CD4-positive, alpha-beta T cell treated with Interleukin-17A for 4 hours (primary cell): ENCODE data around the gene SLC35G2.
"Not testable (repeated sequence)": the region's sequence is repeated elsewhere in the genome, so short reads cannot be mapped to it uniquely, and the experiment has no call there.

Experiments
- DNase-seq: peaks from one replicate; pipeline ENCODE4 v3.0.0-alpha.2; 2020; ENCODE audit warnings: mixed read lengths

SLC35G2 gene

DNA sequence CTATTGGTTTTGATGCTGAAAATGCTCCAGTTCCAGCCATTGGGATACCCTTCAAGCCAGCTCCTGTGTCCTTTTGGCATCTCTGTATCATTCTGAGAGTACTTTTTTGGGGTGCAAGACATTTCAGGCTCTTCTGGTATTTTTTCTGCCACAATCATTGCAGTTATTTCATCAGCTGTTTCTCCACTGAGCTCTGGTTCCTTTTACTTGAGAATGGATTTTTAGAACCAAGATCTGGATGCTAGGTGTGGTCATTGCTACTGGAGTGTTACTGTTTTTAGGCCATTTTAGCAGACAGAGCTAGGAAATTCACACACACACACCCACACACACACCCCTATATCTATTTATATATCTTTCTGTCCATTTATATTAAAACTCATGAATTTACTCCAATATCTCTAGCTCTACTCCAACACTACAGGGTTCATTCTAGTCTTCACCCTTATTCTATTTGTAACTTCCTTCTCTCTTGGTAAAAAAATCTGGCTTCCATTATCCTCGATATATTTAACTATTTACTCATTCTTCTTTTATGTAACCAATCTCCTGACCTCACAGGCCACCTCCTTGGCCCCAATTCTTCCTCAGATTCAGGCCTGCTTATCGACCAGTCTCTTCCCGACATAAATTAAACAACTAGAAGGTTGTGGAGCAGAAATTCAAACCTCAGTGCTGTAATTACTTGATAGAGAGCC lies 17.0 kb downstream of the SLC35G2 start:
- DNase-seq: no peak

DNA sequence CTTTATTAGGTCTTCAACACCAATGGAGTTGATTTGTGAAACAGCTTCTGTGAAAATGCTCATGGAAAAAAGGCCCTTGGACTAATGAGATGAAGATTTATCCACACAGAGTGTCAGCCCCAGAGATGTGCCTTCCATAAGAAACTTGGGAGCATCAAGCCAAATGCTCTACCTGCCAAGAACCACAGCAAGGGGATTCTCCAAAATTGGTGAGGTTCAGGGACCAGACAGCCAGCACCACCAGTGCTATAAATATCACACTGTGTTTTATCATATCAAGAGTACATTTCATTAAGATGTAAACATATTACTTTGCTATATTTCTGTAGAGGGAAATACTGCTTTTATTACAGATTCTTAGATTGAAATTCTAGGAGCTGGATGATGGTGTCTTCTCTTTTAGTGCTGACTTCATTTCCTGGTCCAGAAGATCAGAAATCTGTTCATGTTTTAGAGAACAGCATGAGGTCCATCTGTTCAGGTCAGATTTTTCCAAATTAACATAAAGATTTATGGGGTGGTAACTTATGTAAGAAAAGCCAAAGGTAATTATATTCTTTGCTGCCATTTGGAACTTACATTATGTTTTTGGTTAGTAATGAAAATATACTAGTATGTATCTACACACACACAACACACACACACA lies 17.7 kb downstream of the SLC35G2 start:
- DNase-seq: no peak

DNA sequence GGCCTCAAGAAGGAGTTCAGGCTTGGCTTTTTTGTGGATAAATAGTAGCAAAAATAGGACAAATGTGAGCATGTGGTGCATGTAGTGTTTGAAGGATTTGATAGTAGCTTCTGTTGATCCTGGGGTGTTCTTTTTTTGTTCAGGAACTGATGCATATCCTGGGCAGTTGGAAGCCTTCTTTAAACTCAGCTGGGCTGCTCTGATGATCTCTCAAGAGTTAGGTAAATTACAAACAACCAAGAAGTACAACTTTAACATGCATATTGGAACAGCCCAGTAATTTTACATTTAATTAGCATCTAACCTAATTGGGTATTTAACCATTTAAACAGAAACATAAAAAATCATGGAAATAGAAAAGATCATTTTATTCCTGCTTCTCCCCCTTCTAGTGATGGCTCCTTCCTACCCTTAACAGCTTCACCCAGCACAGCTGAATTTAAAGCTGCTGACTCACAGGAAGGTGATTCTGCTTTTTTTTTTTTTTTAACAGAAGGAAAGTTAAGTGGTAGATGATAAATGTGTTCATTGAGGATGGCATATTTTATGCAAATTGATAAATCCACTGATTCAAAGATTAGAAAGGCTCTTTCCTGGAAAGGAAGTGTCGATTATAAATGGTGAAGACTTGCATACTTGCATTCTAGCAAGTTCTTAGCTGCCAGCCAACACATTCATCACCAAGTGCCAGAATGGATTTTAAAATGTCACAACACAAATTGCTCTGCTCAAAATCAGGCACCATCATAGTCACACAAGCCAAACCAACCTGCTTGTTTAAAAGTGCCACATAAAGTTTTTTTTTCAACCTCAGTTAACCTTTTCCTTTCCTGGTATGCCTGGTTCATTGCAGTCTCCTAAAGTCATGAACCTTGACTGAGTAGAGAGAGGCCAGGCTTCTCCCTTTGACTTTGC lies 20.0 kb downstream of the SLC35G2 start:
- DNase-seq: no peak

DNA sequence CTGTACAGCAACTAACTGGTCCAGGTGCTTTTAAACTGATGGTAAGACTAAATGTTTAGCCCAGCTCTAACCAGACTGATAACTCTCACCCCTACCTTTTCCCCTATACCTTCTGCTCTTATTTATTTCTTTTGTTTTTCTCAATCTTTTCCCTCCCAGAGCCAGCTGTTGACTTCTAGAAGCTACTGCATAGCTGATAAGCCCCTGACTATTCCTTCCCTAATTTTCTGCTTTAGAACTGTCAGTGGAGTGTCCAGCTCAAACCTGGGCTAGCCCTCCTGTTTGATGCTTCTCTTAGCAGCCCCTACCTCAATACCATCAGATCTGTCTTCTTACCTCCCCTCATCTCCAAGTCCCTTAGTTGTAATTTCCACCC lies 20.6 kb downstream of the SLC35G2 start:
- DNase-seq: no peak

DNA sequence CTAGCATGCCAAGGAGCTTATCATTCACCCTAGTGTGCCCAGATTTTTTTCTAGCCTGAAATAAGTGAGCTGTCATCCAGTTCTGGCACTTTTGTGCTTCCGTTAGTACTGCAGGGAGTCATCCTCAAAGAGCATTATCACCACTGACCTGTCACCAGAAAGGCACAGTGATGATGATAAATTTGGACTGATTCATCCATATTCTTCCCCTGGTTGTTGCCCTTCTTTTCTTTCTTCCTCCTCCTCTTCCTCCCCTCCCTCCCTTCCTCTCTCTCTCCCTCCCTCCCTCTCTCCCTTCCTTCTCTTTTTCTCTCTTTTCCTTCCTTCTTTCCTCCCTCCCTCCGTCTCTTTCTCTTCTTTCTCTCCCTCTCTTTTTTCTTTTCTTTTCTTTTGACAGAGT lies 21.3 kb downstream of the SLC35G2 start:
- no peak for DNase-seq

DNA sequence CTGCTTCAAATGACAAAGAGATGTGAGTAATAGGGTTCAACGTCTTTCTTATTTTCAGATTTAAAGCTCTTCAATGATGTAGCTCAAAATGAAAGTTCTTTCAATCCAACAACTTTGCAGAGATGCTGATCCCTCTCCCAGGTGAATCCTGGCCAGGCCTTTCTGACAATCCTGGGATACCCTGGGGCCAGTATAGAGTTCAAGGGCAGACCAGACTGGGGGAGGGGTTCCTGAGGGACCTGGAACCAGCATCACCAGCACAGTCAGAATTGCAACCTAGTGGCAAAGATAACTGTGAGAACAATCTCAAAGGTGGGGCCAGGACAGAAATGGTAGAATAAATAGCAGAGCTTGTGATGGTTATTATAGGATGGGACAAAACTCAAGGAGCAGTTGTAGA lies 23.4 kb downstream of the SLC35G2 start:
- no peak for DNase-seq

DNA sequence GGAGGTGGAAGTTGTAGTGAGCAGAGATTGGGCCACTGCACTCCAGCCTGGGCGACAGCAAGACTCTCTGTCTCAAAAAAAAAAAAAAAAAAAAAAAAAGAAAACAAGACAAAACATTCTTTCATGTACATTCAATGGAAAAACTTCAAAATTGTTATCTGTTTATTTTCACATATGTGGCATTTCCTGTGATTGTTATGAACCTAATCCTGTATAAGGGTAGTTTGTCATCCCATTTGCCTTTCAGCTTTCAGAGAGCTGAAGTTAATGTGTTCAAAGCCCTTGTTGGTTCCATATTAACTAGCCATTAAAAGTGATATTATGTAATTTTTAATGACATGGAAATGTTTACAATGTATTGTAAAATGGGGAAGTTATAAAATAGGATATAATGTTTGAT lies 25.8 kb downstream of the SLC35G2 start:
- no peak for DNase-seq

DNA sequence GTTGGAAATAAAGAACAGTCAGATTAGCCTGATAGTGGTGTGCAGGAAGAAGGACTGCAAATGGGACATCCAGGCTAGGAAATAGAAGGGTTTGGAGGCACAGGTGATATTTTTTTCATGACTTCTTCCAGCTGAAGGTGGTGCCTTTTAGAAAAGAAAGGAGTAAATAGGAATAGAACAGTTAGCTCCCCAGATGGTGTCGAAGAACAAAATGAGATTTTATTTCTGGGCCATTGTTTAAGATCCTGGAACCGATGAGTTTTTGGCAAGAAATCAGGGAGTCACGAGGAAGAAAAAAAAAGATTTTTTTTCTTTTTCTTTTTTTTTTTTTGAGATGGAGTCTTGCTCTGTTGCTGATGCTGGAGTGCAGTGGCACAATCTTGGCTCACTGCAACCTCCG lies 33.3 kb downstream of the SLC35G2 start:
- no peak for DNase-seq

DNA sequence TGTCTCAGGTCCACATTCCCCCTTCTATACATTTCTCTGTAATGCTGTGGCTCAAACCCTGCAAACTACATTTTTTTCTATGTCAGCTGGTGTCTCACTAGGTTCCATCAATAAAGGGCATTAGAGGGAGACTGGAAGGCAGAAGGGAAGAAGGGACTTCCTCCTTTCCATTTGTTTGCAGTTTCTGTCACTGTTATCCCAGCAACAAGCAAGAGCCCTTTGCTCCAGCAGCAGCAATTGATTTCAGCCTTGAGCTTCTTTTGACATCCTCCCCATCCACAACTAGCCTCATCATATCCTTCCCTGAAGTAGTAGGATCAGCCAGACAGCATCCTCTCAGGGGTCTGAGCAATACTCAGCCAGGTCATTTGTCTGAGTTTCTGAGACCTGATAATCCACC lies 37.7 kb downstream of the SLC35G2 start:
- DNase-seq: no peak

DNA sequence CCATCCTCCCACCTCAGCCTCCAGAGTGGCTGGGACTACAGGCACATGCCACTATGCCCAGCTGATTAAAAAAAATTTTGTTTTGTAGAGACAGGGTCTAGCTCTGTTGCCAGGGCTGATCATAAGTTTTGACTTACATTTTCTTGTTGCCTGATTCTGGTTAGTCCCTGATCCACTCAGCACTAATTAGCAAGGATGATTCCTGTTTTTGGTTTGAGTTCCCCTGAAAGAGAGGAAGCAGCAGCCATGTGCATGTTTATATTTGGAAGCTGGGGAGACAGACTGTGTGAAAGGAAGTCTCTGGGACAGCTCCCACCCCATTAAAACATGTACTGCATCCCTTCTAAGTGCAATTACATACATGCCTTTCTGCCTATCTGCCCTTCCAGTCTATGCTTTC lies 39.5 kb downstream of the SLC35G2 start:
- no peak for DNase-seq

DNA sequence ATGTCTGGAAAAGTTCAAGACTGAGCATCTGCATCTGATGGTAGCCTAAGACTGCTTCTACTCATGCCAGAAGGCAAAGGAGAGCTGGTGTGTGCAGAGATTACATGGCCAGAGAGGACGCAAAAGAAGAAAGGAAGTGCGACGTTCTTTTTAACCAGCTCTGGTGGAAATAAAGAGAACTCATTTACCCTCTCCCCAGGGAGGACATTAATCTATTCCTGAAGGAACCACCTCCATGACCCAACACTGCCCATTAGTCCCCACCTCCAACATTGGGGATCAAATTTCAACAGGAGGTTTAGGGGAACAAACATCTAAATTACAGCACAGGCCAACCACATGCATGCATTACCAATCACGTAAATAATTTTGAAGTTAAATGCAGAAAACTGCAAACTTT lies 41.6 kb downstream of the SLC35G2 start:
- no peak for DNase-seq

DNA sequence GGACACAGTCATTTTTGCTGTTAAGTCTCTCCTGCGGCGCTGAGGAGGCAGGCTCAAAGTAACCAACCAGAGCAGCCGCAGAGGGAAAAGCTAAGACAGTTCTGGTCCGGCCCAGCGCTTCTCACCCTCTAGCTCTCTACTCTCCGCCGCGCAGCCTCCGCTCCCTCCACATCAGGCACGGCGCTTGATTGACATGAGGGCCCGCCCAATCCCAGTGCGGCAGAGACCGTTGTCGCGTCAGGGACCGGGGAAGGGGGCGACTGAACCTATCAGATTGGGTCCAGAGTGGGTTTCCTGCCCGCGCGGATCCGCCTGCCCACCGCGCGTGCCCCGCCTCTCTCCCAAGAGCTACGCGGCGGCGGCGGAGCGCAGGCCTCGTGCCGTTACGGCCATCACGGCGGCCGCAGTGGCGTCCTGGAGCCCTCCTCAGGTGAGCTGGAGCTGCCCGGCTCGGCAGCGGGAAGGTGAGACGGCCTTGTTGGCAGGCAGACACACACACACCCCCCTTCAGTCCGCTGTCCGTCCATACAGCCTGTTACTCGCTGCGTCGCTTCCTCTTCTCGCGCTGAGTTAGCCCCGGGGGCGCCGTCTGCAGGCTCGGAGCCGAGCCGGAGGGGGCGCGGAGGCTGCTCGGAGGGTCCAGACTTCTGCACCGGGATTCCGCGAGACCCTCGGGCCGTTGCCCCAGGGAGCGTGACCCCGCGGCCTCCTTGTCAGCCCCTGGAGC lies 43.1 kb downstream of the SLC35G2 start, which contains the start of gene NCK1:
NCK1 (plus strand) TSS at position 319 of the 727 bp plus-strand sequence. CDS start 65,794 bp downstream, outside the sequence.
- peak; percentile 98 for DNase-seq

DNA sequence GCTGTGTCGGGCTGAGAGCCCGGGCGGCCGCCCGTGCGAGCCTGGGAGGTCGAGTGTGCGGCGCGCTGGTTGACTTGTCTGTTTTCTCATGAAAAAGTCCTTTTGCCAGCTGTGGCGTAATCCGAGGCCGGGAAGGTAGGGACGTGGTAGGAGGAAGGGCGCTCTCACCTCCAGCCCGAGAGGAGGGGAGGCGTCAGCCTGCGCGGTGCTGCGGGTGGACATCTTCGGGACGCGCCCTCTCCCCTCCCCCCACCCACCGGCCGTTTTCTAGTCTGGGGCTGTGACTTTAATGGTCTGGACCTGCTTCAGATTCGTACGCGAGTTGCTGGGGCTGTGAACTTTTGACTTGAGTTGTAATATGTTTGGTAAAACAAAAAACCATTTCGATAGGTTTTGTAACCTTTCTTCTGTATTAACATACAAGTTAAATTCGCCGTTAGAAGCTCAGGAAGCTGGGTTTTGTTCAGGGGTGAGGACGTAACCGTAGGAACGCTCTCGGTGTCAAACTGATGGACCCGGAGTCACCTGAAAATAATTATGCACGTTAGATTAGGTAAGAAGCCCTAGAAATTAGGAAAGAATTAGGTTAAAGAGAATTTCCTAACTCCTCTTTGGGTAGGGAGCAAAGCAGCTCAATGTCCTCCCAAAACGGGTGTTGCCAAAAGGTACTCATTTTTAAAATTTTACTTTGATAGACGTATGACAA lies 43.8 kb downstream of the SLC35G2 start:
- peak; percentile 52 for DNase-seq

DNA sequence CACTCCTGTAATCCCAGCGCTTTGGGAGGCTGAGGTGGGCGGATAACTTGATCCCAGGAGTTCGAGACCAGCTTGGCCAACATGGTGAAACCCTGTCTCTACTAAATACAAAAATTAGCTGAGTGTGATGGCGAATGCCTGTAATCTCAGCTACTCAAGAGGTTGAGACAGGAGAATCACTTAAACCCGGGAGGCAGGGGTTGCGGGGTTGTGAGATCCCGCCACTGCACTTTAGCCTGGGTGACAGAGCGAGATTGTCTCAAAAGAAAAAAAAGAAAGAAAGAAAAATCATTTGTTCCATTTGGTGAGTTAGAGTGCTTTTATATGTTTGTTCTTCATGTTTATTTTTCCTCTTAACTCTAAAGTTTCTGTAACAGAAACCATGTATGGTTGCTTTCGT lies 50.4 kb downstream of the SLC35G2 start:
- no peak for DNase-seq

DNA sequence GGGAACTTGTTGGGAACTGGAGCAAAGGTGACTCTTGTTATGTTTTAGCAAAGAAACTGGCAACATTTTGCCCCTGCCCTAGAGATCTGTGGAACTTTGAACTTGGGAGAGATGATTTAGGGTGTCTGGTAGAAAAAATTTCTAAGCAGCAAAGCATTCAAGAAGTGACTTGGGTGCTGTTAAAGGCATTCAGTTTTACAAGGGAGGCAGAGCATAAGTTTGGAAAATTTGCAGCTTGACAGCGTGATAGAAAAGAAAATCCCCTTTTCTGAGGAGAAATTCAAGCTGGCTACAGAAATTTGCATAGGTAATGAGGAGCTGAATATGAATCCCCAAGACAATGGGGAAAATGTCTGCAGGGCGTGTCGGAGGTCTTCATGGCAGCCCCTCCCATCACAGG lies 53.3 kb downstream of the SLC35G2 start:
- not testable (repeated sequence) for DNase-seq

DNA sequence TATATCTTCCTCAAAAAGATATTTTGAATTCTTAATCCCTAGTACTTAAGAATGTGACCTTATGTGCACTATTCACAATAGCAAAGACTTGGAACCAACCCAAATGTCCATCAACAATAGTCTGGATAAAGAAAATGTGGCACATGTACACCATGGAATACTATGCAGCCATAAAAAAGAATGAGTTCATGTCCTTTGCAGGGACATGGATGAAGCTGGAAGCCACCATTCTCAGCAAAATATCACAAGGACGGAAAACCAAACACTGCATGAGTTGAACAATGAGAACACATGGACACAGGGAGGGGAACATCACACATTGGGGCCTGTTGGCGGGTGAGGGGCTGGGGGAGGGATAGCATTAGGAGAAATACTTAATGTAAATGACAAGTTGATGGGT lies 60.6 kb downstream of the SLC35G2 start:
- not testable (repeated sequence) for DNase-seq

DNA sequence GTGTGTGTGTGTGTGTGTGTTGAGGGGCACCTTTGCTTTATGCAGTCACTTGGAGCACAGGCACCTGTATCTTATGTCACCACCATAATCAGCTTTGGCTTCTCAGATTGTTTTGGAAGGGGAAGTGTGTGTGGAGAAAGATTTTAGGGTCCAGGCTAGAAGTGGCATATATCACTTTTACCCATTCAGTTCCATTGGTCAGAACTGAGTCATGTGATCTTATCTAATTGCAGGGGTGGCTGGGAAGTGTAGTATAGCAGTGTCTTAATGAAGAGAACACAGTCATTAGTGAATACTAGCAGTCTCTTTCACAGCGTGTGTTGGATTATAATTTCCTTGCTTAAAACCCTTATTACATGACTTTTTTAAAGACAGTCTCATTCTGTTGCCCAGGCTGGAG lies 63.6 kb downstream of the SLC35G2 start:
- DNase-seq: no peak

DNA sequence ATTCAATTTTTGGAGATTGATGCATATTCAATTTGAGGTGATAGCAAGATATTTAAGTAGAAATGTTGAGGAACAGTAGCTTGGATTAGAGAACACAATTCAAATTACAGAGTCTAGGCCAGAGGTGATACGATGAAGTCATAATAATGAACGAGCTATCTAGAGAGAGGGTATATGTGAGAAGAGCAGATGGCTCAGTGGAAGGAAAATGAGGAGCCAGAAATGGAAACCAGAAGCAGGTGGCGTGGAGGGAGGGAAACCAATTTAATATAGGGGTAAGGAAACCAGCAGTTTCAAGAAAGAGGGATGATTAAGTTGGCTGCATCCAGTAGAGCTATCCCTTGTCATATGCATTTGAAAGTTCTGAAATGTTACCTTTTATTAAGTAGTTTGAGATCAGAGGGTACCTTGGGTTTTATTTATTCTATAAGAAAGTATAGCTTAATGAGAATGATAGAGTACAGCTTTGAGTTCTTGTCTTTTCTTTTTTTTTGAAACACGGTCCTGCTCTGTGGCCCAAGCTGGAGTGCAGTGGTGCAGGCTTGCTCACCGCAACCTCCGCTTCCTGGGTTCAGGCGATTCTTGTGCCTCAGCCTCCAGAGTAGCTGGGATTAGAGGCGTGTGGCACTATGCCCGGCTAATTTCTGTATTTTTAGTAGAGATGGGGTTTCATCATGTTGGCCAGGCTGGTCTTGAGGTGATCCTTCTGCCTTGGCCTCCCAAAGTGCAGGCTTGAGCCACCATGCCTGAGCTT lies 65.2 kb downstream of the SLC35G2 start:
- DNase-seq: no peak

DNA sequence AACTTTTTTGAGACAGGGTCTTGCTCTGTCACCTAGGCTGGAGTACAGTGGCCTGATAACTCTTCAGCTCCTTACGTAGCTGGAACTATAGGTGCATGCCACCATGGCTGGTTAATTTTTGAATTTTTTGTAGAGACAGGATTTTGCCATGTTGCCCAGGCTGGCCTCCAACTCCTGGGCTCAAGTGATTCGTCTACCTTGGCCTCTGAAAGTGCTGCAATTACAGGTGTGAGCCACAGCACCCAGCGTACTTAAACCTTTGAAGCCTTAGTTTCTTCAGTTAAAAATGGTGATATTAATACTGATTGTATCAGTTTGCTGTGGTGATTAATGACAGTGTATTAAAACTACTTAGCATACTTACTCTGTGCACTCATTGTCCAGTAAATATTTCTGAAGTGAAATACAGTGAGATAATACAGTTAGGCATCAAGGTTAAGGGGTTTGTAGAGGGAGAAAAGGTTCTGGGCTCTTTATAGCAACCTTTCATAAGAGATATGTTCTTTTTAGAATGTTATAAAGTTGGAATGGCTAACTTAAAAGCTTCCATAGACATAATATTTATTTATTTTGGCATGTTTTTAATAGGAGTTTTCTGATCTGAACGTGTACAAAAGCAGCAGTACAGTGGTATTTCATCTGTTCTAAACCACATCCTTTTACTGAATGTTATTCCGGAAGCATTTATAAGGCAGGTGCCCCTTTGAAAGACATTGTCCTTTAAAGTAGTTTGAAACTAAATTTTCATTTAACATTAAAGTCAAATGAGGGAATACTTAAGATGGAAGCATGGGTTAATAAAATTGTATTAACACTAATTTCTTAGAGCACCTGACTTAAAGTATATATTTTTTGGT lies 66.7 kb downstream of the SLC35G2 start:
- peak; percentile 17 for DNase-seq

DNA sequence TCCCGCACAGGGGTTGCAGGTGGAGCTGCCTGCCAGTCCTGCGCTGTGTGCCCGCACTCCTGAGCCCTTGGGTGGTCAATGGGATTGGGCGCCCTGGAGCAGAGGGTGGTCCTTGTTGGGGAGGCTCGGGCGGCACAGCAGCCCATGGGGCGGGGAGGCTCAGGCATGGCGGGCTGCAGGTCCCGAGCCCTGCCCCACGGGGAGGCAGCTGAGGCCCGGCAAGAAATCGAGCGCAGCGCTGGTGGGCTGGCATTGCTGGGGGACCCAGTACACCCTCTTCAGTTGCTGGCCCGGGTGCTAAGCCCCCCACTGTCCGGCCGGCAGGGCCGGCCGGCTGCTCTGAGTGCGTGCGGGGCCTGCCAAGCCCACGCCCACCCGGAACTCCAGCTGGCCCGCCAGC lies 71.0 kb downstream of the SLC35G2 start:
- DNase-seq: no peak
